Loucy (cell line): ENCODE data around the gene FCN3.

Experiments used
- EZH2phosphoT487 ChIP-seq: fragments of 200-600 bp; IDR thresholded peaks from 2 replicates; pipeline ENCODE4 v1.6.1; 2018; ENCODE audit warnings: antibody characterized with exemption, mild to moderate bottlenecking, moderate library complexity, borderline replicate concordance
- TF ChIP-seq, protein P1 (sequence below): fragments of 200-600 bp; sonication (generic); conservative IDR thresholded peaks from 2 replicates; pipeline ENCODE4 v1.5.1; 2014; ENCODE audit warnings: mild to moderate bottlenecking, antibody characterized with exemption, low read length

- TF ChIP-seq, protein P1, sequence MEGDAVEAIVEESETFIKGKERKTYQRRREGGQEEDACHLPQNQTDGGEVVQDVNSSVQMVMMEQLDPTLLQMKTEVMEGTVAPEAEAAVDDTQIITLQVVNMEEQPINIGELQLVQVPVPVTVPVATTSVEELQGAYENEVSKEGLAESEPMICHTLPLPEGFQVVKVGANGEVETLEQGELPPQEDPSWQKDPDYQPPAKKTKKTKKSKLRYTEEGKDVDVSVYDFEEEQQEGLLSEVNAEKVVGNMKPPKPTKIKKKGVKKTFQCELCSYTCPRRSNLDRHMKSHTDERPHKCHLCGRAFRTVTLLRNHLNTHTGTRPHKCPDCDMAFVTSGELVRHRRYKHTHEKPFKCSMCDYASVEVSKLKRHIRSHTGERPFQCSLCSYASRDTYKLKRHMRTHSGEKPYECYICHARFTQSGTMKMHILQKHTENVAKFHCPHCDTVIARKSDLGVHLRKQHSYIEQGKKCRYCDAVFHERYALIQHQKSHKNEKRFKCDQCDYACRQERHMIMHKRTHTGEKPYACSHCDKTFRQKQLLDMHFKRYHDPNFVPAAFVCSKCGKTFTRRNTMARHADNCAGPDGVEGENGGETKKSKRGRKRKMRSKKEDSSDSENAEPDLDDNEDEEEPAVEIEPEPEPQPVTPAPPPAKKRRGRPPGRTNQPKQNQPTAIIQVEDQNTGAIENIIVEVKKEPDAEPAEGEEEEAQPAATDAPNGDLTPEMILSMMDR, result peak; percentile 69
- no peak for TF ChIP-seq EZH2phosphoT487
Observed at GRCh38 chr1:27403065-27403726, 28.6 kb upstream of the FCN3 start.
